WI38 (cell line): ENCODE results near the gene SLC6A7.

Source experiments
- H3K4me3 ChIP-seq: 2 replicates; pipeline ENCODE4 v1.5.1; 2011; ENCODE audit warnings: low read depth, mild to moderate bottlenecking, control low read depth, low read length
- CTCF ChIP-seq: IDR thresholded peaks from 2 replicates; pipeline ENCODE4 v1.5.1; 2012; ENCODE audit warnings: low read depth, mild to moderate bottlenecking, control low read depth, low read length

Gene SLC6A7

GRCh38 chr5:150242251-150242894, 52.5 kb downstream of the SLC6A7 start:
- TF ChIP-seq CTCF: no peak
- H3K4me3 ChIP-seq: no peak overlapping the region

GRCh38 chr5:150243590-150243989, 53.7 kb downstream of the SLC6A7 start:
- no peak overlapping the region for H3K4me3 ChIP-seq
- TF ChIP-seq CTCF: no peak

- TF ChIP-seq CTCF: no peak
These were observed 54.3 kb downstream of the SLC6A7 start for GRCh38 chr5:150244209-150244608.

GRCh38 chr5:150245111-150245789, 55.4 kb downstream of the SLC6A7 start:
- TF ChIP-seq CTCF: no peak

More at GRCh38 chr5:150244209-150244608, 54.3 kb downstream of the SLC6A7 start:
- H3K4me3 ChIP-seq: no peak overlapping the region

GRCh38 chr5:150245808-150246207, 55.9 kb downstream of the SLC6A7 start:
- no peak for TF ChIP-seq CTCF
- H3K4me3 ChIP-seq: no peak overlapping the region

More at GRCh38 chr5:150245111-150245789, 55.4 kb downstream of the SLC6A7 start:
- no peak overlapping the region for H3K4me3 ChIP-seq

- H3K4me3 ChIP-seq: no peak overlapping the region
- no peak for TF ChIP-seq CTCF
These were observed 56.6 kb downstream of the SLC6A7 start for GRCh38 chr5:150246429-150246828.

- no peak overlapping the region for H3K4me3 ChIP-seq
- no peak for TF ChIP-seq CTCF
These were observed 57.0 kb downstream of the SLC6A7 start for GRCh38 chr5:150246835-150247234.
